Measurements from ENCODE around the gene SLC20A1.

SLC20A1 gene

GRCh38 chr2:112625474-112626114, 20.1 kb upstream of the SLC20A1 start:
- DNase-seq, result no peak

GRCh38 chr2:112626604-112627059, 19.1 kb upstream of the SLC20A1 start:
- peak; percentile 42 for DNase-seq

- DNase-seq, result no peak
Observed at GRCh38 chr2:112627060-112628040, 18.4 kb upstream of the SLC20A1 start.

GRCh38 chr2:112629224-112629623, 16.5 kb upstream of the SLC20A1 start:
- DNase-seq, result no peak

- no peak for DNase-seq
Observed at GRCh38 chr2:112629823-112630222, 15.9 kb upstream of the SLC20A1 start.

- DNase-seq, result no peak
Observed at GRCh38 chr2:112630268-112630667, 15.5 kb upstream of the SLC20A1 start.

- DNase-seq, result no peak
Observed at GRCh38 chr2:112633708-112634107, 12.0 kb upstream of the SLC20A1 start.

- peak; percentile 16 for DNase-seq
Observed at GRCh38 chr2:112634153-112634873, 11.4 kb upstream of the SLC20A1 start.

- DNase-seq, result no peak
Observed at GRCh38 chr2:112634874-112635157, 10.9 kb upstream of the SLC20A1 start.

- no peak for DNase-seq
Observed at GRCh38 chr2:112636605-112637288, 9.0 kb upstream of the SLC20A1 start.

- DNase-seq, result no peak
Observed at GRCh38 chr2:112637289-112637660, 8.5 kb upstream of the SLC20A1 start.

- no peak for DNase-seq
Observed at GRCh38 chr2:112639936-112640335, 5.8 kb upstream of the SLC20A1 start.

- no peak for DNase-seq
Observed at GRCh38 chr2:112640467-112640799, 5.3 kb upstream of the SLC20A1 start.

- DNase-seq, result no peak
Observed at GRCh38 chr2:112640800-112641675, 4.7 kb upstream of the SLC20A1 start.

- no peak for DNase-seq
Observed at GRCh38 chr2:112641701-112642100, 4.0 kb upstream of the SLC20A1 start.

- DNase-seq, result no peak
Observed at GRCh38 chr2:112642561-112642960, 3.2 kb upstream of the SLC20A1 start.

- DNase-seq, result no peak
Observed at GRCh38 chr2:112642966-112643365, 2.8 kb upstream of the SLC20A1 start.

GRCh38 chr2:112643488-112643887, 2.3 kb upstream of the SLC20A1 start:
- DNase-seq, result no peak

- no peak for DNase-seq
Observed at GRCh38 chr2:112644155-112644932, 1.4 kb upstream of the SLC20A1 start.

GRCh38 chr2:112644933-112645309, 818 bp upstream of the SLC20A1 start:
- no peak for DNase-seq

- DNase-seq, result no peak
Observed at GRCh38 chr2:112646102-112646719, 472 bp downstream of the SLC20A1 start.

Data from T-helper 9 cell (primary cell).